ENCODE measurements around the gene ATXN7. TPM values are rescaled to one million over a fixed set of nuclear protein-coding genes. Genes with fewer than 3 reads are reported as not detected.

ATXN7 gene
- total RNA-seq, 1 experiment from 2014 or later: 27.5 TPM

GRCh38 chr3:64039332-64039731 lies 175.7 kb downstream of the ATXN7 start:
- Histone ChIP-seq H3K4me2 (ENCODE audit: low read length) (no peak overlapping the region), H3K4me3 (replicated peaks in 1 of 2; ENCODE audit: low read depth in 1 of 2, low read length in 2 of 2) (no peak overlapping the region), H3K4me1 (ENCODE audit: control insufficient read depth in 1 of 2, insufficient read depth in 2 of 2, low read length in 2 of 2) (no peaks in the 10 kb centered on the region), H3K9ac (ENCODE audit: low read length) (no peak overlapping the region), H3K9me2 (ENCODE audit: insufficient read depth) (no peaks in the 10 kb centered on the region), H3K27ac (ENCODE audit: low read depth, low read length) (no peak overlapping the region), H3K79me2 (ENCODE audit: insufficient read depth, low read length) (no peaks in the 10 kb centered on the region), H4K20me1 (ENCODE audit: insufficient read depth) (no peaks in the 10 kb centered on the region), H2AFZ (ENCODE audit: low read depth, low read length, poor library complexity, severe bottlenecking) (no peak overlapping the region), H3K27me3 (ENCODE audit: insufficient read depth, low read length) (peaks cover 50% of the 10 kb centered on the region), H3K36me3 (ENCODE audit: control insufficient read depth in 1 of 2, insufficient read depth in 2 of 2, low read length in 2 of 2) (no peaks in the 10 kb centered on the region), H3K9me3 (ENCODE audit: control insufficient read depth in 1 of 2, insufficient read depth in 1 of 2, low read depth in 1 of 2, low read length in 2 of 2) (0 out of 4 replicates have a peak, but pooled peaks cover 0 to 1% of the 10 kb centered on the region in 2 experiments)
- RAD21 ChIA-PET (ENCODE audit: low non-redundant PET in 1 of 2, low total read pairs in 2 of 2, uncharacterized antibody in 2 of 2, unreplicated experiment in 2 of 2): no interaction called here
- no TSS peak for BruUV-seq (replicated peaks)
- intact Hi-C loops (cut with micrococcal nuclease): no loop called here
- CTCF ChIA-PET: interaction anchor here (1.6 kb wide), 1 partner anchor 9 kb away, joined by 3 read pairs; no protein-coding TSS in a partner anchor
- POLR2A ChIA-PET: no interaction called here
- TF ChIP-seq CBX3 (IDR thresholded peaks at IDR 0.05; ENCODE audit: low read depth) (no peak), EGR1 (IDR thresholded peaks at IDR 0.05; ENCODE audit: low read depth) (no peak), SP1 (IDR thresholded peaks at IDR 0.05; ENCODE audit: low read depth) (no peak), TCF7L2 (IDR thresholded peaks at IDR 0.05; ENCODE audit: borderline replicate concordance, extremely low read depth, insufficient read depth, insufficient read length) (no peak), REST (IDR thresholded peaks at IDR 0.05; ENCODE audit: low read depth) (no peak), EZH2phosphoT487 (IDR thresholded peaks at IDR 0.05; ENCODE audit: borderline replicate concordance) (no peak), MAX (IDR thresholded peaks at IDR 0.05) (no peak), SIN3A (IDR thresholded peaks at IDR 0.05; ENCODE audit: low read depth) (no peak)
- no peak for DNase-seq (ENCODE audit: low read depth, low spot score)
- no peak for ATAC-seq

Data from HCT116 (cell line).